Measurements from ENCODE around the gene DNAI7.

- TF ChIP-seq CTCF (conservative IDR thresholded peaks at IDR 0.05) (no peak), ZFX (IDR thresholded peaks at IDR 0.05) (no peak)
These were observed 5.3 kb downstream of the DNAI7 start for GRCh38 chr12:25189656-25190055.

All from C4-2B (cell line).